GM23338 (cell line): ENCODE data around the gene LYSMD1.

Experiments
- EZH2 ChIP-seq: fragments of 200-600 bp; sonication (generic); IDR thresholded peaks from one replicate; pipeline ENCODE4 v1.8.0; 2017; ENCODE audit warnings: antibody characterized with exemption, mild to moderate bottlenecking, low read depth; ENCODE audit not compliant: unreplicated experiment
- EZH2phosphoT487 ChIP-seq: fragments of 200-600 bp; sonication (generic); IDR thresholded peaks from one replicate; pipeline ENCODE4 v1.8.1; 2018; ENCODE audit warnings: antibody characterized with exemption; ENCODE audit not compliant: unreplicated experiment
- POLR2AphosphoS5 ChIP-seq: IDR thresholded peaks from 2 replicates; pipeline ENCODE4 v1.6.1; 2016; ENCODE audit warnings: antibody characterized with exemption, low read depth
- TF ChIP-seq, protein P1 (sequence below), 2 experiments: fragments of 200-600 bp in 1 of 2; sonication (generic) in 1 of 2; conservative IDR thresholded peaks; 2 replicates each; pipeline versions ENCODE4 v1.5.1 to v1.6.1; 2016 to 2017; ENCODE audit warnings: antibody characterized with exemption in 2 of 2, low read depth in 2 of 2, mild to moderate bottlenecking in 2 of 2, moderate library complexity in 1 of 2

DNA sequence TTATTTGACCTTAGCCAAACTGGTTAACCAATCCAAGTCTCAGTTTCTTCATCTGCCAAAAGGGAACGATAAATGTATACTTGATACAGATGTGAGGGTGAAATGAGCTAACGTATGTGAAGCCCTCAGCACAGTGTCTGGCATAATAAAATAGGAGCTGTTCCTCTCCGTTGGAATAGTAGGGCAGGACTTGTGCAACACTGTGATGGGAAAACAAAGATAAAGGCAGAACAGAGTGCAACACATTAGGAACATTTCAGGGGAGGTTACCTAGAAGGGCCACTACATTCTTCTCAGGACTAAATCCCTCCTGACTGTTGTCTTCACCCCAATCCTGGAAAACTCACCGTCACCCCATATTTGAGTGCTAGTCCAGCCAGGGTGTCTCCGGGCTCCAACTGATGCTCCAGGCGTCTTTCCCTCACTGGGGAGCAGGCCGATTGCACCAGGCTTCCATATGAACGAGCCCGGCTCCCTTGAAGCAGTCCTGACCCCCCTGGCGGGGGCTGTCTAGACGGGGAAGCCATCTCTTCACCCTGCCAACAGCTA lies 896 bp downstream of the LYSMD1 start:
- TF ChIP-seq EZH2phosphoT487 (no peak), POLR2AphosphoS5 (no peak), EZH2 (no peak)
- TF ChIP-seq, protein P1, sequence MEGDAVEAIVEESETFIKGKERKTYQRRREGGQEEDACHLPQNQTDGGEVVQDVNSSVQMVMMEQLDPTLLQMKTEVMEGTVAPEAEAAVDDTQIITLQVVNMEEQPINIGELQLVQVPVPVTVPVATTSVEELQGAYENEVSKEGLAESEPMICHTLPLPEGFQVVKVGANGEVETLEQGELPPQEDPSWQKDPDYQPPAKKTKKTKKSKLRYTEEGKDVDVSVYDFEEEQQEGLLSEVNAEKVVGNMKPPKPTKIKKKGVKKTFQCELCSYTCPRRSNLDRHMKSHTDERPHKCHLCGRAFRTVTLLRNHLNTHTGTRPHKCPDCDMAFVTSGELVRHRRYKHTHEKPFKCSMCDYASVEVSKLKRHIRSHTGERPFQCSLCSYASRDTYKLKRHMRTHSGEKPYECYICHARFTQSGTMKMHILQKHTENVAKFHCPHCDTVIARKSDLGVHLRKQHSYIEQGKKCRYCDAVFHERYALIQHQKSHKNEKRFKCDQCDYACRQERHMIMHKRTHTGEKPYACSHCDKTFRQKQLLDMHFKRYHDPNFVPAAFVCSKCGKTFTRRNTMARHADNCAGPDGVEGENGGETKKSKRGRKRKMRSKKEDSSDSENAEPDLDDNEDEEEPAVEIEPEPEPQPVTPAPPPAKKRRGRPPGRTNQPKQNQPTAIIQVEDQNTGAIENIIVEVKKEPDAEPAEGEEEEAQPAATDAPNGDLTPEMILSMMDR (conservative IDR thresholded peaks at IDR 0.05; ENCODE audit: low read depth in 2 of 2) = no peak
